Measurements from ENCODE around the gene HECW1. TPM values are rescaled to one million over a fixed set of nuclear protein-coding genes. Genes with fewer than 3 reads are reported as not detected.

HECW1 gene
- total and polyA plus RNA-seq, 2 of the 13 experiments (the other 11 are each of a cell fraction or from before 2014, with no cell fraction given) = not detected

GRCh38 chr7:43438897-43439479 lies 326.5 kb downstream of the HECW1 start (continued):
- peak; percentile 42; the same call in 1 of the 2 replicates for TF ChIP-seq DPF2 (CRISPR knock-in tag; IDR thresholded peaks at IDR 0.05; ENCODE audit: borderline replicate concordance, low read depth)
- no peak for TF ChIP-seq CENPT (CRISPR knock-in tag; IDR thresholded peaks at IDR 0.05; ENCODE audit: low read depth)
- TF ChIP-seq ZFP1 (CRISPR knock-in tag; IDR thresholded peaks at IDR 0.05) = no peak
- TF ChIP-seq ZNF292 (CRISPR knock-in tag; IDR thresholded peaks at IDR 0.05; ENCODE audit: borderline replicate concordance, low read depth) = peak; percentile 78; the same call in 1 of the 2 replicates
- TF ChIP-seq HNRNPK (IDR thresholded peaks at IDR 0.05; ENCODE audit: low read depth, low read length, poor library complexity, severe bottlenecking) = no peak
- TF ChIP-seq ONECUT2 (CRISPR knock-in tag; IDR thresholded peaks at IDR 0.05) = peak; percentile 80
- TF ChIP-seq ZEB1 (IDR thresholded peaks at IDR 0.05; ENCODE audit: insufficient replicate concordance, low read depth) = peak; percentile 32
- peak; percentile 27; the same call in 1 of the 2 replicates for TF ChIP-seq TBX2 (CRISPR knock-in tag; IDR thresholded peaks at IDR 0.05; ENCODE audit: borderline replicate concordance)
- no peak for TF ChIP-seq ZBTB49 (CRISPR knock-in tag; IDR thresholded peaks at IDR 0.05; ENCODE audit: borderline replicate concordance)
- TF ChIP-seq ZNF263 (CRISPR knock-in tag; IDR thresholded peaks at IDR 0.05) = no peak
- peak; percentile 62; the same call in 1 of the 2 replicates for TF ChIP-seq PAXIP1 (CRISPR knock-in tag; conservative IDR thresholded peaks at IDR 0.05)
- no peak for TF ChIP-seq HNF4G (IDR thresholded peaks at IDR 0.05; ENCODE audit: borderline replicate concordance, low read depth, low read length)
- no peak for TF ChIP-seq HNF4G (CRISPR knock-in tag; IDR thresholded peaks at IDR 0.05; ENCODE audit: borderline replicate concordance, low read depth)
- peak; percentile 64 for TF ChIP-seq MAX (IDR thresholded peaks at IDR 0.05)
- TF ChIP-seq TEAD3 (CRISPR knock-in tag; optimal IDR thresholded peaks at IDR 0.05; ENCODE audit: borderline replicate concordance) = peak; percentile 23
- TF ChIP-seq USF2 (IDR thresholded peaks at IDR 0.05; ENCODE audit: low read depth, low read length) = no peak
- peak; percentile 65; the same call in 1 of the 2 replicates for TF ChIP-seq USF2 (CRISPR knock-in tag; IDR thresholded peaks at IDR 0.05; ENCODE audit: borderline replicate concordance)

Data from HepG2 (cell line).